VCaP (cell line): ENCODE data around the gene CHKB.

Experiments
- H3K27ac ChIP-seq: fragments of 450-650 bp; 2 replicates; pipeline ENCODE4 v1.5.1; 2017
- TF ChIP-seq, protein P1 (sequence below): fragments of 450-650 bp; conservative IDR thresholded peaks from 2 replicates; pipeline ENCODE4 v1.5.1; 2017; ENCODE audit warnings: mild to moderate bottlenecking, moderate library complexity

CHKB gene

GRCh38 chr22:50585781-50586180 lies 3.1 kb upstream of the CHKB start:
- TF ChIP-seq, protein P1, sequence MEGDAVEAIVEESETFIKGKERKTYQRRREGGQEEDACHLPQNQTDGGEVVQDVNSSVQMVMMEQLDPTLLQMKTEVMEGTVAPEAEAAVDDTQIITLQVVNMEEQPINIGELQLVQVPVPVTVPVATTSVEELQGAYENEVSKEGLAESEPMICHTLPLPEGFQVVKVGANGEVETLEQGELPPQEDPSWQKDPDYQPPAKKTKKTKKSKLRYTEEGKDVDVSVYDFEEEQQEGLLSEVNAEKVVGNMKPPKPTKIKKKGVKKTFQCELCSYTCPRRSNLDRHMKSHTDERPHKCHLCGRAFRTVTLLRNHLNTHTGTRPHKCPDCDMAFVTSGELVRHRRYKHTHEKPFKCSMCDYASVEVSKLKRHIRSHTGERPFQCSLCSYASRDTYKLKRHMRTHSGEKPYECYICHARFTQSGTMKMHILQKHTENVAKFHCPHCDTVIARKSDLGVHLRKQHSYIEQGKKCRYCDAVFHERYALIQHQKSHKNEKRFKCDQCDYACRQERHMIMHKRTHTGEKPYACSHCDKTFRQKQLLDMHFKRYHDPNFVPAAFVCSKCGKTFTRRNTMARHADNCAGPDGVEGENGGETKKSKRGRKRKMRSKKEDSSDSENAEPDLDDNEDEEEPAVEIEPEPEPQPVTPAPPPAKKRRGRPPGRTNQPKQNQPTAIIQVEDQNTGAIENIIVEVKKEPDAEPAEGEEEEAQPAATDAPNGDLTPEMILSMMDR: no peak
- no peak overlapping the region for H3K27ac ChIP-seq

- TF ChIP-seq, protein P1: no peak
- no peak overlapping the region for H3K27ac ChIP-seq
Observed at GRCh38 chr22:50585238-50585637, 2.6 kb upstream of the CHKB start.

DNA sequence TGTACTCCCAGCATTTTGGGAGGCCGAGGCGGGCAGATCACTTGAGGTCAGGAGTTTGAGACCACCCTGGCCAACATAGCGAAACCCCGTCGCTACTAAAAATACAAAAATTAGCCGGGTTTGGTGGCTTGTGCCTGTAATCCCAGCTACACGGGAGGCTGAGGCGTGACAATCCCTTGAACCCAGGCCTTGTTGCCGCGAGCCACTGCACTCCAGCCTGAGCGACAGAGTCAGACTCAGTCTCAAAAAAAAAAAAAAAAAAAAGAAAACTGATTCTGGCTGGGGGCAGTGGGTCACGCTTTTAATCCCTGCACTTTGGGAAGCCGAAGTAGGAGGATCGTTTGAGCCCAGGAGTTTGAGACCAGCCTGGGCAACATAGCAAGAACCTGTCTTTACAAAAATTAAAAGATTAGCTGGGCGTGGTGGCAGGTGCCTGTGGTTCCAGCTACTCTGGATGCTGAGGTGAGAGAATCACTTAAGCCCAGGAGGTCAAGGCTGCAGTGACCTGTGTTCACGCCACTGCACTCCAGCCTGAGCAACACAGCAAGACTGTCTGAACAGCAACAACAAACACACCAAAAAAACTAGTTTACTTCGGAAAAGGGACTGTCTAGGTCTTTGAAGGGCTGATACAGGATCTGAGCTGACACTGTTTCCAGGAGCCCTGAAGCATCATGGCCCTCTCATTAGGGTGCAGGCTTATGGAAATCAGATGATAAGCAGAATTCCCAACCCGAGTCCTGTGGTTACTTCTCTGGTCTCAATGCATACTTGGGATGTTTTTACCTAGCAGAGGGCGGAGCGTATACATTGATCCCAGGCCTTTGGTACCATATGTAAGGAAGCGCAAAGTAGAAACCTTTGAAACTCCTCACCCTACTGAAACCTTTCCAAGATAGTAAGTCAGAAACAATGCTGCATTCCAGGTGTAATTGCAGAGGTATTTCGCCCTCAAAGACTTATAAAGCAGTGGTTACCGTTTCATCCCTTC lies 1.8 kb upstream of the CHKB start:
- TF ChIP-seq, protein P1: no peak
- H3K27ac ChIP-seq: no peak overlapping the region

DNA sequence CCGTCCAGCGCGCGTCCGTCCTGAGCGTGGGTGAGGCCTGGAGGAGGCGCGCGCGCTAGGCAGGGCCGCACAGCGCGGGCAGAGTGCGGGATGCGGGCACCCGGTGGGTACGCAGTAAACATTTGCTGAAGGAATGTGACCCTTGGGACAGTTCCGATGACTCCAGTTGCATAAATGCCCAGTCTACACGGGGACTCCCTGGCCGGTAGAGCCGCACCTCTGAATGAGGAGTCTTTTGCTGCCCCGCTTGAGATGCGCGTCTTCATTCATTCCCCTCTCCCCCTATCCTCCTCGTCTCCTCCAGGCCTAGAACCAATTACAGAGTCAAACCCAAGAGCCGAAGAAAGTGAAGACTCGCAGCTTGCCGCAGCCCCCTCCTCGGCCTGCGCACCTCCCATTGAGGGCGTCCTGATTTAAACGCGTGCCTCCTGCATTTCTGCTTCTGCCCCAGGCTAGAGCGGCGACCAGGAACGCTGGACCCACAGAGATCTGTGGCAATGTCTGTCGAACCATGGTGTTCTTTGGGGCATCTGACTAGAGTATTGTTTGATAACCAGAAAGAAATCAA lies 729 bp upstream of the CHKB start:
- H3K27ac ChIP-seq: peak overlapping the region; percentile 89
- TF ChIP-seq, protein P1: no peak

DNA sequence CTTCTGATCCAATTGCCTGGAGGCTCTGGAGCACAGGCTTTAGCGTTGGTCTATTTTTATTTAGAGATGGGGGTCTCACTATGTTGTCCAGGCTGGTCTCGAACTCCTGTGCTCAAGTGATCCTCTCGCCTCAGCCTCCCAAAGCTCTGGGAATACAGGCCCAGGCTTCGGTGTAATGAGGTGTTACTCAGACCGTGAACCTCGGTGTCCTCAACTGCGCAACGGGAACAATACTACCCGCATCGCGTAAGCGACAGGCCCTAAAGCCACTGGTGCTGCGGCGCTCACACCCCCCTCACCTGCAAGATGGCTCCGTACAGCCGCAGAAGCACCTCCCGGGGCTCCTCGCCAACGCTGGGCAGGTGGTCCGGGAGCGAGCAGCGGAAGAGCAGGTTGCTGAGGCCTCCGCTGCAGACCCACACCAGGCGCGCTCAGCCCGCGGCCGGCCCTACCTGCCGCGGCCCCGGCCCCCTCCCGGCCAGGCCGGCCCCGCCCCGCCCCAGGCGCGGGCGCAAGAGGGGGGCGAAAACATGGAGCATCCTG lies 628 bp downstream of the CHKB start:
- peak overlapping the region; percentile 89 for H3K27ac ChIP-seq
- TF ChIP-seq, protein P1: no peak

- TF ChIP-seq, protein P1: no peak
- peak overlapping the region; percentile 89 for H3K27ac ChIP-seq
Observed at GRCh38 chr22:50581031-50581949, 1.4 kb downstream of the CHKB start.
